OCI-LY1 (cell line): ENCODE results near the gene CD6.

Experiments
- H2AFZ ChIP-seq: fragments of 200-600 bp; sonication (generic), shearing (Covaris generic); 2 replicates; pipeline ENCODE4 v1.6.0; 2014; ENCODE audit warnings: antibody characterized with exemption, mild to moderate bottlenecking, low read length
- H3F3A ChIP-seq: fragments of 200-600 bp; sonication (generic), shearing (Covaris generic); 2 replicates; pipeline ENCODE4 v1.6.0; 2014; ENCODE audit warnings: mild to moderate bottlenecking, antibody characterized with exemption, low read length, moderate library complexity; ENCODE audit not compliant: insufficient read depth
- H3K27ac ChIP-seq: fragments of 200-600 bp; sonication (generic); 2 replicates; pipeline ENCODE4 v1.5.1; 2014; ENCODE audit warnings: low read length, mixed run types, mild to moderate bottlenecking, low read depth; ENCODE audit not compliant: poor library complexity, severe bottlenecking
- H3K27me3 ChIP-seq: fragments of 200-600 bp; sonication (generic); 2 replicates; pipeline ENCODE4 v1.6.0; 2014; ENCODE audit warnings: antibody characterized with exemption, mild to moderate bottlenecking, low read length, moderate library complexity; ENCODE audit not compliant: insufficient read depth
- H3K36me3 ChIP-seq: fragments of 200-600 bp; sonication (generic); 2 replicates; pipeline ENCODE4 v1.6.1; 2014; ENCODE audit warnings: mild to moderate bottlenecking, antibody characterized with exemption, low read length, moderate library complexity, mixed read lengths; ENCODE audit not compliant: insufficient read depth
- H3K4me1 ChIP-seq: fragments of 200-600 bp; sonication (generic); 2 replicates; pipeline ENCODE4 v1.5.1; 2014; ENCODE audit warnings: mild to moderate bottlenecking, low read length, moderate library complexity; ENCODE audit not compliant: insufficient read depth, severe bottlenecking
- H3K4me2 ChIP-seq: fragments of 200-600 bp; sonication (generic), shearing (Covaris generic); 2 replicates; pipeline ENCODE4 v1.6.1; 2014; ENCODE audit warnings: low read length
- H3K4me3 ChIP-seq: fragments of 200-600 bp; sonication (generic); 2 replicates; pipeline ENCODE4 v1.5.1; 2014; ENCODE audit warnings: low read length, low read depth, mild to moderate bottlenecking, mixed read lengths; ENCODE audit not compliant: poor library complexity, severe bottlenecking
- H3K79me2 ChIP-seq: fragments of 200-600 bp; shearing (Covaris generic); 2 replicates; pipeline ENCODE4 v1.6.1; 2016; ENCODE audit warnings: mixed run types, low read length, mixed read lengths; ENCODE audit not compliant: insufficient read depth
- H3K9ac ChIP-seq: fragments of 200-600 bp; sonication (generic), shearing (Covaris generic); 2 replicates; pipeline ENCODE4 v1.6.1; 2014; ENCODE audit warnings: mild to moderate bottlenecking, low read length, mixed read lengths
- H3K9me2 ChIP-seq: fragments of 200-600 bp; sonication (generic), shearing (Covaris generic); 2 replicates; pipeline ENCODE4 v1.6.1; 2014; ENCODE audit warnings: low read depth, mild to moderate bottlenecking, low read length, mixed read lengths
- H3K9me3 ChIP-seq: fragments of 200-600 bp; shearing (Covaris generic); 2 replicates; pipeline ENCODE4 v1.6.1; 2014; ENCODE audit warnings: low read length, mixed read lengths
- H4K20me1 ChIP-seq: fragments of 200-600 bp; sonication (generic), shearing (Covaris generic); 2 replicates; pipeline ENCODE4 v1.6.0; 2016; ENCODE audit warnings: mild to moderate bottlenecking, low read length; ENCODE audit not compliant: insufficient read depth
- EZH2 ChIP-seq: fragments of 200-600 bp; sonication (generic), shearing (Covaris generic); IDR thresholded peaks from 2 replicates; pipeline ENCODE4 v1.8.0; 2017; ENCODE audit warnings: borderline replicate concordance, mixed run types, mild to moderate bottlenecking, antibody characterized with exemption, low read length, moderate library complexity, mixed read lengths
- TF ChIP-seq, protein P1 (sequence below): fragments of 200-600 bp; sonication (generic), shearing (Covaris generic); IDR thresholded peaks from 2 replicates; pipeline ENCODE4 v1.5.1; 2017; ENCODE audit warnings: mild to moderate bottlenecking, antibody characterized with exemption, low read length, moderate library complexity, mixed read lengths

Gene CD6

DNA sequence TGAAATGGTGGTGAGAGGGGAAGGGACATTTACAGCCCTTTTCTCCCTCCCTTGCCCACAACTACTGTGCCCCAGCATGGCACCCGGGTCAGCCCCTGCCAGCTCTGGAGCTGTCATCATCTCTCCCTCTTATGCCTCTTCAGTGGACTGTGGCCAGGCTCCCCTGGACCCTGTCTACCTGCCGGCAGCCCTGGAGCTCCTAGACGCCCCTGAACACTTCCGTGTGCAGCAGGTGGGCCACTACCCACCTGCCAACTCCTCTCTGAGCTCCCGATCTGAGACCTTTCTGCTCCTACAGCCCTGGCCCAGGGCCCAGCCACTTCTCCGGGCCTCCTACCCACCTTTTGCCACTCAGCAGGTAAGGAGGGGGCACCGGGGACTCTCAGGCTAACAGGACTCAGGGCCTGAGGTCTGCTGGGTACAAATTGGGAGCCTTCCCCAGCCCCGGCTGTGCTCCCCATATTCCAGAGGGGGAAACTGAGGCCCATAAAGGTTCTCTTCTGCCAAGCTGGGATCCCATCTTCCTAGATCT, 44.4 kb upstream of the CD6 start:
- no peak overlapping the region for H3K27ac ChIP-seq
- no peaks in the 10 kb centered on the region for H3K9me2 ChIP-seq
- TF ChIP-seq, protein P1, sequence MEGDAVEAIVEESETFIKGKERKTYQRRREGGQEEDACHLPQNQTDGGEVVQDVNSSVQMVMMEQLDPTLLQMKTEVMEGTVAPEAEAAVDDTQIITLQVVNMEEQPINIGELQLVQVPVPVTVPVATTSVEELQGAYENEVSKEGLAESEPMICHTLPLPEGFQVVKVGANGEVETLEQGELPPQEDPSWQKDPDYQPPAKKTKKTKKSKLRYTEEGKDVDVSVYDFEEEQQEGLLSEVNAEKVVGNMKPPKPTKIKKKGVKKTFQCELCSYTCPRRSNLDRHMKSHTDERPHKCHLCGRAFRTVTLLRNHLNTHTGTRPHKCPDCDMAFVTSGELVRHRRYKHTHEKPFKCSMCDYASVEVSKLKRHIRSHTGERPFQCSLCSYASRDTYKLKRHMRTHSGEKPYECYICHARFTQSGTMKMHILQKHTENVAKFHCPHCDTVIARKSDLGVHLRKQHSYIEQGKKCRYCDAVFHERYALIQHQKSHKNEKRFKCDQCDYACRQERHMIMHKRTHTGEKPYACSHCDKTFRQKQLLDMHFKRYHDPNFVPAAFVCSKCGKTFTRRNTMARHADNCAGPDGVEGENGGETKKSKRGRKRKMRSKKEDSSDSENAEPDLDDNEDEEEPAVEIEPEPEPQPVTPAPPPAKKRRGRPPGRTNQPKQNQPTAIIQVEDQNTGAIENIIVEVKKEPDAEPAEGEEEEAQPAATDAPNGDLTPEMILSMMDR, result no peak
- no peak for TF ChIP-seq EZH2
- H3K4me3 ChIP-seq, result no peak overlapping the region
- peaks cover 27% of the 10 kb centered on the region for H3K4me1 ChIP-seq
- H2AFZ ChIP-seq, result no peak overlapping the region
- H3K79me2 ChIP-seq, result no peaks in the 10 kb centered on the region
- 0 out of 2 replicates have a peak, but pooled peaks cover 4% of the 10 kb centered on the region for H3K27me3 ChIP-seq
- no peaks in the 10 kb centered on the region for H4K20me1 ChIP-seq
- peaks cover 18% of the 10 kb centered on the region for H3K36me3 ChIP-seq
- no peak overlapping the region for H3K9ac ChIP-seq
- H3K9me3 ChIP-seq, result no peaks in the 10 kb centered on the region
- no peaks in the 10 kb centered on the region for H3F3A ChIP-seq
- no peak overlapping the region for H3K4me2 ChIP-seq

DNA sequence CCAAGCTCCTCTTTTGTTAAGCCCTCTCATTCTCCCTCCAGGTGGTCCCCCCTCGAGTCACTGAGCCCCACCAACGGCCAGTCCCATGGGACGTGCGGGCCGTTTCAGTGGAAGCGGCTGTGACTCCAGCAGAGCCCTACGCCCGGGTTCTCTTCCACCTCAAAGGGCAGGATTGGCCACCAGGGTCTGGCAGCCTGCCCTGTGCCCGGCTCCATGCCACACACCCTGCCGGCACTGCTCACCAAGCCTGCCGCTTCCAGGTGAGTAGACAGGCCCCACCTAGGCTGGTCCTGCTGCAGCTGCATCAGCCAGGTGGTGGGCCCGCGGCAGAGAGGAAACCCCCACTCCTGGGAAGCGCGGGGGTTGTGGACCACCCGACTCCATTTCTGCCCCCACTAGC, 43.9 kb upstream of the CD6 start:
- no peak overlapping the region for H3K4me3 ChIP-seq
- no peaks in the 10 kb centered on the region for H3F3A ChIP-seq
- H3K9ac ChIP-seq, result no peak overlapping the region
- no peaks in the 10 kb centered on the region for H3K9me3 ChIP-seq
- H3K9me2 ChIP-seq, result no peaks in the 10 kb centered on the region
- no peak overlapping the region for H3K27ac ChIP-seq
- peaks cover 13% of the 10 kb centered on the region for H3K36me3 ChIP-seq
- TF ChIP-seq, protein P1, result no peak
- no peak for TF ChIP-seq EZH2
- H3K79me2 ChIP-seq, result no peaks in the 10 kb centered on the region
- 0 out of 2 replicates have a peak, but pooled peaks cover 4% of the 10 kb centered on the region for H3K27me3 ChIP-seq
- H3K4me2 ChIP-seq, result no peak overlapping the region
- H3K4me1 ChIP-seq, result peaks cover 32% of the 10 kb centered on the region
- no peak overlapping the region for H2AFZ ChIP-seq
- H4K20me1 ChIP-seq, result no peaks in the 10 kb centered on the region

DNA sequence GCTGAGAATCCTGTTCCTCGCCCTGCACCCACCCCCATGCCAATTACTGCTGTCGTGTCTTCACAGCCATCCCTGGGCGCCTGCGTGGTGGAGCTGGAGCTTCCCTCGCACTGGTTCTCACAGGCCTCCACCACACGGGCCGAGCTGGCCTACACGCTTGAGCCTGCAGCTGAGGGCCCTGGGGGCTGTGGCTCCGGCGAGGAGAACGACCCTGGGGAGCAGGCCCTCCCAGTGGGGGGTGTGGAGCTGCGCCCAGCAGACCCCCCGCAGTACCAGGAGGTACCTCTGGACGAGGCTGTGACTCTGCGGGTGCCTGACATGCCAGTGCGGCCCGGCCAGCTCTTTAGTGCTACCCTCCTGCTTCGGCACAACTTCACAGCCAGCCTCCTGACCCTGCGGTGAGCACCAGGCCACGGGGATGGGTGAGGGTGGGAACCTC, 42.9 kb upstream of the CD6 start:
- Histone ChIP-seq H4K20me1 (no peaks in the 10 kb centered on the region), H3K27ac (no peak overlapping the region), H3K36me3 (peaks cover 3% of the 10 kb centered on the region), H3K9ac (no peak overlapping the region), H3K79me2 (no peaks in the 10 kb centered on the region), H3K27me3 (0 out of 2 replicates have a peak, but pooled peaks cover 4% of the 10 kb centered on the region), H3K4me1 (peaks cover 41% of the 10 kb centered on the region), H3K9me2 (no peaks in the 10 kb centered on the region), H3K4me3 (no peak overlapping the region), H2AFZ (no peak overlapping the region), H3K4me2 (no peak overlapping the region), H3K9me3 (no peaks in the 10 kb centered on the region), H3F3A (no peaks in the 10 kb centered on the region)
- no peak for TF ChIP-seq EZH2
- TF ChIP-seq, protein P1, result no peak
